ENCODE data around the gene ABLIM2.

GRCh38 chr4:7944599-7945220 is 213.9 kb downstream of the ABLIM2 start:
- TF ChIP-seq CTCF (IDR thresholded peaks at IDR 0.05; ENCODE audit: insufficient read depth, low read length, poor library complexity, severe bottlenecking) (no peak), EZH2phosphoT487 (conservative IDR thresholded peaks at IDR 0.05; ENCODE audit: low read length) (no peak)
